Kidney capillary endothelial cell (primary cell): ENCODE data around the gene CFAP410.
A peak's percentile ranks its signal among the peaks of the same experiment; 100 is the strongest.

Experiments used
- DNase-seq: peaks from one replicate; pipeline ENCODE4 v3.0.0-alpha.2; 2018; ENCODE audit warnings: low spot score

CFAP410 gene

GRCh38 chr21:44298301-44298700, 40.9 kb downstream of the CFAP410 start:
- DNase-seq: no peak

- peak; percentile 89 for DNase-seq
Observed at GRCh38 chr21:44297525-44298290, 41.5 kb downstream of the CFAP410 start.

- DNase-seq: no peak
Observed at GRCh38 chr21:44296916-44297315, 42.3 kb downstream of the CFAP410 start.

DNA sequence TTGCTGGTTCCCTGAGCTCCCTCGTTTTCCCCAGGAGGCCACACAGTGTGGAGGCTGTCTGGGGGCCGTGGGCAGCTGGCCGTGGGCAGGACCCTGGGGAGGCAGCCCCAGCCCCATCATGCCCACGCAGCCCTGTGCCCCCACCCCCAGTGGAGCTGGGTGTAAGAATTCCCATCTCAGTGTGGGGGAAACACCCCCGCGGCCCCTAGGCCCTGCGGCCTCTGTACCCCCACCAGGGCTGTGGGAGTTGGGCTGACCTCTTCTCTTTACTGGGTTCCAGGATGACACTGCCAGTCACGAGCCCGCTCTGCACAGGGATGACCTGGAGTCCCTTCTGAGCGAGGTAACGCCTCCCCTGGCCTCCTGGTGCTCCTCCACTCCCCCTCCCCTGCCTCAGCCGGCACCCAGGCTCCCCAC, 43.1 kb downstream of the CFAP410 start:
- DNase-seq: no peak

DNA sequence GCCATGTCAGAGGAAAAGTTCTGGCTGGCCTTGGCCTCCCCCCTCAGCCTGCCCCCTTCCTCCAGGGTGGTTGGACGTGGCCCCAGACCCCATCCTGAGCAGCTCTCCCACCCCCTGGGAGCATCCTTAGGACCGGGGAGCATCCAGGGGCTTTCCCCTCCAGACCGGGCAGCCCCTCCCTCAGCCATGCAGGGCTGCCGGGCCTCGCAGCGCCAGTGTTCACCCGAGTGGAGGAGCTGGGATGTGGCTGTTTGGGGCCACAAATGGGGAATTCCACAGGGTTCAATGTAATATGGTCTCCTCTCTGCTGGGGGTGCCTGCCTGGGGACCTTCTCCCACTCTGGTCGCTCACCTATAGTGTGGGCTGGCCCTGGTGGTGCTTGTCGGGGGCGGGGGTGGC, 43.5 kb downstream of the CFAP410 start:
- no peak for DNase-seq

GRCh38 chr21:44295163-44295573, 44.0 kb downstream of the CFAP410 start:
- no peak for DNase-seq

- no peak for DNase-seq
Observed at GRCh38 chr21:44294391-44295162, 44.6 kb downstream of the CFAP410 start.

GRCh38 chr21:44293551-44294231, 45.5 kb downstream of the CFAP410 start:
- no peak for DNase-seq

DNA sequence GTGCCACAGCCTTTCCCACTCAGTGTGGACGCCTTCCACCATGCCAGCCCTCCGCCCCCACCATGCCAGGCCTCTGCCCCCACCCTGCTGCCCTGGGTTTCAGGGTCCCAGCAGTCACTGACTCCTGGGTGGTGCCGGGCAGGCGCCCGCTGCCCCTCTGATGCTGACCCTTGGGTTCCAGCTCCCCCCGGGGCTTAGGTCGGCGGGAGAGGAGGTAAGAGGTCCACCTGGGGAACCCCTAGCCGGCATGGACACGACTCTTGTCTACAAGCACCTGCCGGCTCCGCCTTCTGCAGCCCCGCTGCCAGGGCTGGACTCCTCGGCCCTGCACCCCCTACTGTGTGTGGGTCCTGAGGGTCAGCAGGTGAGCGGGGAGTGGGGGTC, 46.4 kb downstream of the CFAP410 start:
- DNase-seq: no peak

DNA sequence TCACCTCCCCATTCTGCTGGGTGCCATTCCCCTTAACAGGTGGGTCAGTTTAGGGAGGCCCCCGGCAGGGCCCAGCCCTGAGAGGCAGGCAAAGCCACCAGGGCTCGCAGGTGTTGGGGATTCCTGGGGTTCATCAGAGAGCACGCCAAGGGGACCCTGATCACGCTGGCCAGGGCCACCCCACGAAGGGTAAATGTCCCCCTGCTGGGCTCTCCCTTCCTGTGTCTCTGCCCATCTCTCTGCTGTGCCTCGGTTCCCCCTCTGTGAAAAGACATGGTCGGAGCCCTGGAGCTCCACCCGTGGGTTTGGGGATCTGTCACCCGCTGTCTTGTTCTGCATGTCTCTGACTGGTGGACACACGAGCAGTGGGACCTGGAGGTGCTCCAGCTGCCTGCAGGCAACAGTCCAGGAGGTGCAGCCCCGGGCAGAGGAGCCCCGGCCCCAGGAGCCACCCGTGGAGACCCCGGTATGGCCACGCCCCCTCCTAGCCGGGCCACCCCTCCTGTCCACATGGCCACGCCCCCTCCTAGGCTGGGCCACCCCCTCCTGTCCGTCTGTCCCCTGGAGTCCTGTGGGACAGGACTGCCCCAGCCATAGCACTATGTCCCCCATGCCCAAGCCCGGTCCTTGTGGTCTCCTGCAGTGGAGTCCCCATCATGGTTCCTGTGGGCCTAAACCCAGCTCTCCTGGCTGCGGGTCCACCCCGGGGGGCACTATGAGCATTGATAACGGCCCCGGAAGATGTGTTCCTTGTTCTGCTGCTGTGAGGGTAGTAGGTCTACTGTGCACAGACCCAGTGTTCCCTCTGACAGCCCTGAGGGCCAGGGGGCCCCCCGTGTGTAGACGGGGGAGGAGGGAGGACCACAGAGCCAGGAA, 47.0 kb downstream of the CFAP410 start:
- DNase-seq: no peak

- DNase-seq: no peak
Observed at GRCh38 chr21:44291078-44291935, 47.9 kb downstream of the CFAP410 start.

- DNase-seq: no peak
Observed at GRCh38 chr21:44290327-44291077, 48.7 kb downstream of the CFAP410 start.

DNA sequence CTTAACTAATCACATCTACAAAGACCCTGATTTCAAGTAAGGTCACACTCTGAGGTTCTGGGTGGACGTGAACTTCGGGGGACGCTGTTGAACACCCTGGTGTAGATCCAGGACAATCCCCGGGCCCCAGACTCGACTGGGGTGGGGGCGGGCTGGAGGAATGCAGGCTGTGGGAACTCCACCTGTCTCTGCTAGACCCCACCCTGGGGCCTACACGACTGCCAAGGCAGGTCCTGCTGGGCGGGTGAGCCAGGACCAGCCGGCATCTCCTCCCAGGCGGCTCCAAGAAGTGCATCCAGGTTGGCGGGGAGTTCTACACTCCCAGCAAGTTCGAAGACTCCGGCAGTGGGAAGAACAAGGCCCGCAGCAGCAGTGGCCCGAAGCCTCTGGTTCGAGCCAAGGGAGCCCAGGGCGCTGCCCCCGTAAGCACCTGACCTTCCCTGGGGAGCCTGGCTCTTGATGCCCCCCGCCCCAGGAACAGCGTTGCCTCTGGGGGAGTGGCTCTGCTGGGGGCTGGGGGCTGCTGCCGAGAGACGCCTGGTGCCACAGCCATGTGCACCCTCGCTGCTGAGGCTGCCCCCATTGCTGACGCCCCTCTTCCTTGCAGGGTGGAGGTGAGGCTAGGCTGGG, 49.7 kb downstream of the CFAP410 start:
- no peak for DNase-seq

- no peak for DNase-seq
Observed at GRCh38 chr21:44288251-44289110, 50.7 kb downstream of the CFAP410 start.

- no peak for DNase-seq
Observed at GRCh38 chr21:44286716-44287632, 52.2 kb downstream of the CFAP410 start.

- DNase-seq: no peak
Observed at GRCh38 chr21:44286086-44286715, 53.0 kb downstream of the CFAP410 start.
